GM12891 (cell line): ENCODE measurements around the gene CAMTA1.

Experiments used
- POLR2A ChIP-seq: IDR thresholded peaks from 2 replicates; pipeline ENCODE4 v1.6.1; 2011; ENCODE audit warnings: low read depth, low read length, control low read depth
- POLR2AphosphoS5 ChIP-seq: IDR thresholded peaks from 2 replicates; pipeline ENCODE4 v1.6.1; 2011; ENCODE audit warnings: low read depth, low read length, control low read depth
- TAF1 ChIP-seq: IDR thresholded peaks from 2 replicates; pipeline ENCODE4 v1.6.1; 2011; ENCODE audit warnings: low read depth, low read length, control low read depth

GRCh38 chr1:7768583-7768982 is 983.3 kb downstream of the CAMTA1 start:
- TF ChIP-seq TAF1 (no peak), POLR2AphosphoS5 (no peak), POLR2A (no peak)
